H1 (cell line): ENCODE measurements around the gene COL21A1. TPM values are rescaled to one million over a fixed set of nuclear protein-coding genes. Genes with fewer than 3 reads are reported as not detected.

Experiments used
- CTCF ChIA-PET: fragments of 300-600 bp; sonication (Branson Sonifier 250); formaldehyde crosslinking; loops from one replicate; lab custom pipeline; 2021; ENCODE audit not compliant: partially characterized antibody; lab: Charles Lee
- POLR2A ChIA-PET: fragments of 300-600 bp; sonication (Branson Sonifier 250); formaldehyde crosslinking; loops from one replicate; lab custom pipeline; 2021; ENCODE audit warnings: inconsistent platforms; ENCODE audit not compliant: partially characterized antibody; lab: Charles Lee
- DNase-seq, 2 experiments: peaks; one replicate each; pipeline versions ENCODE4 v3.0.0 to v3.0.0-alpha.2; 2010 to 2022; ENCODE audit warnings: low spot score in 2 of 2, low read depth in 1 of 2, mixed read lengths in 1 of 2
- FAIRE-seq: peaks from 2 replicates; lab custom pipeline; 2011; peaks lifted over from hg19 to GRCh38; lab: Jason Lieb, UNC
- H2AFZ ChIP-seq: 2 replicates; pipeline ENCODE4 v1.8.1; 2012; ENCODE audit warnings: low read length, inconsistent platforms
- H2AK5ac ChIP-seq: 2 replicates; pipeline ENCODE4 v1.6.1; 2013; ENCODE audit warnings: low read depth, low read length
- H2BK120ac ChIP-seq: replicated peaks from 2 replicates; pipeline ENCODE3; 2013; ENCODE audit warnings: low read depth, low read length, inconsistent platforms
- H2BK12ac ChIP-seq: 2 replicates; pipeline ENCODE4 v1.6.1; 2013; ENCODE audit warnings: low read depth, low read length
- H2BK15ac ChIP-seq: 2 replicates; pipeline ENCODE4 v1.6.1; 2013; ENCODE audit warnings: low read length
- H2BK20ac ChIP-seq: 2 replicates; pipeline ENCODE4 v1.6.1; 2013; ENCODE audit warnings: low read length
- H2BK5ac ChIP-seq: 2 replicates; pipeline ENCODE4 v1.6.1; 2013; ENCODE audit warnings: low read depth, low read length
- H3K14ac ChIP-seq: 2 replicates; pipeline ENCODE4 v1.6.1; 2013; ENCODE audit warnings: inconsistent platforms; ENCODE audit not compliant: insufficient read length
- H3K18ac ChIP-seq: 2 replicates; pipeline ENCODE4 v1.6.1; 2013; ENCODE audit warnings: low read length; ENCODE audit errors: extremely low read depth
- H3K23ac ChIP-seq: 2 replicates; pipeline ENCODE4 v1.6.1; 2013; ENCODE audit warnings: inconsistent platforms; ENCODE audit not compliant: insufficient read length
- H3K23me2 ChIP-seq: 2 replicates; pipeline ENCODE4 v1.6.1; 2013; ENCODE audit warnings: low read depth, low read length
- H3K27ac ChIP-seq: 2 replicates; pipeline ENCODE4 v1.6.1; 2011; ENCODE audit warnings: low read depth, low read length, inconsistent platforms
- H3K27me3 ChIP-seq, 4 experiments: replicated peaks in 1 of 4; 1 replicate in 1 of 4; 2 replicates in 3 of 4; pipeline versions ENCODE4 v1.6.1 to v1.8.1; 2011 to 2013; ENCODE audit warnings: low read length in 3 of 4, mild to moderate bottlenecking in 3 of 4, inconsistent platforms in 2 of 4, mixed read lengths in 2 of 4, moderate library complexity in 1 of 4; ENCODE audit not compliant: control insufficient read depth in 3 of 4, insufficient read depth in 3 of 4; ENCODE audit errors: extremely low read depth in 1 of 4
- H3K36me3 ChIP-seq, 4 experiments: 2 replicates each; pipeline versions ENCODE4 v1.6.1 to v1.8.1; 2011 to 2013; ENCODE audit warnings: mild to moderate bottlenecking in 4 of 4, low read length in 3 of 4, moderate library complexity in 2 of 4, control low read depth in 1 of 4, inconsistent platforms in 1 of 4; ENCODE audit not compliant: insufficient read depth in 4 of 4, control insufficient read depth in 2 of 4
- H3K4ac ChIP-seq: replicated peaks from 2 replicates; pipeline ENCODE3; 2013; ENCODE audit warnings: low read length, low read depth, mixed read lengths, inconsistent platforms; ENCODE audit not compliant: insufficient read length
- H3K4me1 ChIP-seq, 4 experiments: replicated peaks in 1 of 4; 1 replicate in 1 of 4; 2 replicates in 3 of 4; pipeline versions ENCODE4 v1.6.1 to v1.8.1; 2011 to 2013; ENCODE audit warnings: low read length in 3 of 4, inconsistent platforms in 2 of 4, mixed read lengths in 1 of 4; ENCODE audit not compliant: insufficient read depth in 4 of 4, control insufficient read depth in 3 of 4
- H3K4me2 ChIP-seq, 2 experiments: 2 replicates each; pipeline versions ENCODE4 v1.6.1 to v1.8.1; 2011 to 2013; ENCODE audit warnings: low read depth in 2 of 2, low read length in 2 of 2, control low read depth in 1 of 2, inconsistent platforms in 1 of 2, mild to moderate bottlenecking in 1 of 2; ENCODE audit not compliant: insufficient read depth in 1 of 2
- H3K4me3 ChIP-seq, 4 experiments: fragments of 200-600, 300-600 bp in 1 of 4; sonication (generic), shearing (Covaris generic), sonication (Bioruptor Twin) in 1 of 4; 2 replicates each; pipeline versions ENCODE4 v1.5.1 to v1.8.1; 2011 to 2016; ENCODE audit warnings: low read length in 4 of 4, low read depth in 3 of 4, control low read depth in 2 of 4, inconsistent platforms in 2 of 4, mild to moderate bottlenecking in 2 of 4, mixed read lengths in 1 of 4, moderate library complexity in 1 of 4; ENCODE audit not compliant: insufficient read depth in 2 of 4; ENCODE audit errors: extremely low read depth in 1 of 4
- H3K56ac ChIP-seq: replicated peaks from 2 replicates; pipeline ENCODE3; 2013; ENCODE audit warnings: low read depth, mild to moderate bottlenecking, mixed read lengths, low read length, inconsistent platforms; ENCODE audit not compliant: insufficient read length
- H3K79me1 ChIP-seq: 2 replicates; pipeline ENCODE4 v1.6.1; 2013; ENCODE audit warnings: low read depth, low read length, control low read depth
- H3K79me2 ChIP-seq, 2 experiments: 2 replicates each; pipeline versions ENCODE4 v1.6.1 to v1.8.1; 2012 to 2013; ENCODE audit warnings: low read length in 2 of 2, mild to moderate bottlenecking in 2 of 2, inconsistent platforms in 1 of 2; ENCODE audit not compliant: insufficient read depth in 2 of 2, control insufficient read depth in 1 of 2
- H3K9ac ChIP-seq, 4 experiments: replicated peaks in 1 of 4; 1 replicate in 1 of 4; 2 replicates in 3 of 4; pipeline versions ENCODE4 v1.6.1 to v1.8.1; 2011 to 2013; ENCODE audit warnings: low read depth in 3 of 4, low read length in 3 of 4, control low read depth in 2 of 4, mild to moderate bottlenecking in 2 of 4, moderate library complexity in 2 of 4, inconsistent platforms in 1 of 4; ENCODE audit errors: extremely low read depth in 1 of 4
- H3K9me3 ChIP-seq, 2 experiments: 2 replicates each; pipeline versions ENCODE4 v1.6.1 to v1.8.1; 2012 to 2013; ENCODE audit warnings: mild to moderate bottlenecking in 2 of 2, moderate library complexity in 2 of 2, control low read depth in 1 of 2, inconsistent platforms in 1 of 2, low read depth in 1 of 2, low read length in 1 of 2, mixed read lengths in 1 of 2; ENCODE audit not compliant: insufficient read depth in 2 of 2
- H4K20me1 ChIP-seq, 2 experiments: replicated peaks in 1 of 2; 2 replicates each; pipeline versions ENCODE3 to v1.8.1; 2011 to 2013; ENCODE audit warnings: inconsistent platforms in 2 of 2, low read length in 2 of 2, mild to moderate bottlenecking in 1 of 2; ENCODE audit not compliant: insufficient read depth in 2 of 2, control insufficient read depth in 1 of 2
- H4K5ac ChIP-seq: 2 replicates; pipeline ENCODE4 v1.6.1; 2013; ENCODE audit warnings: low read length, low read depth, mixed read lengths, inconsistent platforms; ENCODE audit not compliant: insufficient read length
- H4K8ac ChIP-seq: 2 replicates; pipeline ENCODE4 v1.8.0; 2013; ENCODE audit warnings: mild to moderate bottlenecking, moderate library complexity, low read length, inconsistent platforms; ENCODE audit not compliant: insufficient read depth; ENCODE audit errors: extremely low read depth
- H4K91ac ChIP-seq: replicated peaks from 2 replicates; pipeline ENCODE3; 2013; ENCODE audit warnings: low read length, mixed read lengths, inconsistent platforms; ENCODE audit not compliant: insufficient read length
- BCL11A ChIP-seq, 2 experiments: IDR thresholded peaks; one replicate each; pipeline ENCODE4 v1.6.1; 2011; ENCODE audit warnings: low read depth in 2 of 2, low read length in 2 of 2, mild to moderate bottlenecking in 2 of 2
- CTBP2 ChIP-seq: IDR thresholded peaks from 2 replicates; pipeline ENCODE4 v1.7.0; 2011; ENCODE audit warnings: borderline replicate concordance, mild to moderate bottlenecking, moderate library complexity, mixed read lengths, low read length; ENCODE audit not compliant: insufficient read depth, insufficient read length
- EZH2 ChIP-seq: fragments of 200-600 bp; sonication (generic); IDR thresholded peaks from 2 replicates; pipeline ENCODE4 v1.7.1; 2012; ENCODE audit warnings: low read depth, mild to moderate bottlenecking, moderate library complexity, low read length, inconsistent platforms; ENCODE audit not compliant: severe bottlenecking
- HDAC2 ChIP-seq, 2 experiments: fragments of 300-600 bp in 1 of 2; sonication (generic) in 1 of 2; IDR thresholded peaks; 2 replicates each; pipeline ENCODE4 v1.6.1; 2011 to 2012; ENCODE audit warnings: low read depth in 2 of 2, low read length in 2 of 2, mild to moderate bottlenecking in 2 of 2, moderate library complexity in 2 of 2, borderline replicate concordance in 1 of 2, inconsistent platforms in 1 of 2
- KDM1A ChIP-seq: fragments of 200-600, 300-600 bp; sonication (generic); IDR thresholded peaks from 2 replicates; pipeline ENCODE4 v1.7.1; 2016; ENCODE audit warnings: mild to moderate bottlenecking, low read length, borderline replicate concordance
- KDM4A ChIP-seq: IDR thresholded peaks from one replicate; pipeline ENCODE4 v1.7.1; 2012; ENCODE audit warnings: low read depth, mild to moderate bottlenecking, moderate library complexity, low read length, inconsistent platforms; ENCODE audit not compliant: severe bottlenecking
- RXRA ChIP-seq: IDR thresholded peaks from 2 replicates; pipeline ENCODE4 v1.6.1; 2011; ENCODE audit warnings: low read depth, mild to moderate bottlenecking, low read length, moderate library complexity; ENCODE audit not compliant: insufficient read depth
- SP1 ChIP-seq: IDR thresholded peaks from 2 replicates; pipeline ENCODE4 v1.6.1; 2011; ENCODE audit warnings: low read depth, low read length
- SUZ12 ChIP-seq: fragments of 200-600 bp; sonication (generic); IDR thresholded peaks from 2 replicates; pipeline ENCODE4 v1.6.1; 2012; ENCODE audit warnings: mild to moderate bottlenecking, inconsistent platforms, low read length, moderate library complexity, mixed read lengths
- TAF7 ChIP-seq: optimal IDR thresholded peaks from 2 replicates; pipeline ENCODE3; 2011; ENCODE audit warnings: low read depth, mild to moderate bottlenecking, inconsistent platforms, low read length, moderate library complexity, borderline replicate concordance
- TCF12 ChIP-seq: IDR thresholded peaks from 2 replicates; pipeline ENCODE4 v1.6.1; 2011; ENCODE audit warnings: low read depth, mild to moderate bottlenecking, low read length
- WGBS, 2 experiments: shearing (Covaris generic) in 1 of 2; methylation state at CpG; one replicate each; pipeline versions ENCODE4 v1.1.6 to v1.1.7; 2013 to 2015; ENCODE audit warnings: low lambda C conversion rate in 2 of 2, mixed read lengths in 2 of 2, inconsistent platforms in 1 of 2, low coverage in 1 of 2, missing lambda C conversion rate in 1 of 2; ENCODE audit not compliant: insufficient replicate concordance in 2 of 2, insufficient coverage in 1 of 2, insufficient read length in 1 of 2; ENCODE audit errors: extremely low coverage in 1 of 2, missing lambda C conversion rate in 1 of 2; 5-methylcytosine and 5-hydroxymethylcytosine counted together
- polyA plus RNA-seq, 7 experiments: library from polyadenylated mRNA; depleted of rRNA in 3 of 7; stranded (reverse) in 5 of 7; unstranded in 2 of 7; fragments of >200 nt in 5 of 7; fragments of 200-250 nt in 2 of 7; gene quantifications; 1 replicate in 5 of 7; 2 replicates in 1 of 7; 4 replicates in 1 of 7; pipeline versions ENCODE4 v1.2.1 to v1.2.3, GENCODE V29; 2011 to 2013; ENCODE audit warnings: missing spikeins in 2 of 7, mixed read lengths in 2 of 7
- total RNA-seq: library from RNA; stranded (reverse); fragmentation: NEBNext Ultra II Directional; extraction: Animal tissue kit (Norgen Biotek cat#: 25700); gene quantifications from 2 replicates; pipeline ENCODE4 v1.2.1, GENCODE V29; 2021

Gene COL21A1
- total and polyA plus RNA-seq, 2 of the 8 experiments (the other 6 are each of a cell fraction or from before 2014, with no cell fraction given): 1.6 to 3.4 TPM

DNA sequence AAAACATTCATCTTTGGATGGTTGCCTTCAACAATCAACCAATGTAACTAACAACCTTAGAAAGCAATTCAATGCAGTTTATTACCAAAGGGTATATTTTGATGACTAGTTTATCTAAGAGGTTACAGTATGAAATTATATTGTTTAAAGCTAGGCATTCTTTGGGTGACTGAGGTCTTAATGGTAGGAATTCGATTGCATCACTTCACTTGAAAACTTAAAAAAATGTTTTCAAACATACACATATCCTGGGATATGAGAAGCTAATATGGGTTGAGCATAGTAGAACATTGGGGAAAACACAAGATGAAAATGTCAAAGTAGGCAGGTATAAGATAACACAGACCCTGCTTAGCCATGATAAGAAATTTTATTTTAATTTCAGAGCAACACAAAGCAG lies 227.4 kb downstream of the COL21A1 start:
- FAIRE-seq: no peak
- H3K14ac ChIP-seq: no peak overlapping the region
- POLR2A ChIA-PET: no interaction called here
- H4K20me1 ChIP-seq: no peaks in the 10 kb centered on the region
- H2AFZ ChIP-seq: no peak overlapping the region
- H4K5ac ChIP-seq: no peak overlapping the region
- no peaks in the 10 kb centered on the region for H3K23me2 ChIP-seq
- no peak overlapping the region for H4K91ac ChIP-seq
- no peak overlapping the region for H3K56ac ChIP-seq
- H2AK5ac ChIP-seq: no peak overlapping the region
- H3K27ac ChIP-seq: no peak overlapping the region
- H2BK120ac ChIP-seq: no peak overlapping the region
- CTCF ChIA-PET: interaction anchor here (0.7 to 1.4 kb wide), 2 partner anchors 272 to 276 kb away, joined by 3 to 4 read pairs; no protein-coding TSS in a partner anchor
- no peak overlapping the region for H3K4ac ChIP-seq
- H2BK20ac ChIP-seq: no peak overlapping the region
- no peaks in the 10 kb centered on the region for H3K79me2 ChIP-seq
- no peak overlapping the region for H3K18ac ChIP-seq
- no peaks in the 10 kb centered on the region for H3K9me3 ChIP-seq
- no peak overlapping the region for H3K4me2 ChIP-seq
- H3K4me3 ChIP-seq: no peak overlapping the region
- no peak overlapping the region for H2BK12ac ChIP-seq
- H3K79me1 ChIP-seq: no peaks in the 10 kb centered on the region
- no peak overlapping the region for H2BK15ac ChIP-seq
- WGBS, 2 experiments: 95% methylated on average over 1 of the region's 1 CpG; no CpG with 5 or more reads in 1 of the 2 experiments
- H4K8ac ChIP-seq: no peak overlapping the region
- no peaks in the 10 kb centered on the region for H3K36me3 ChIP-seq
- H3K27me3 ChIP-seq: no peaks in the 10 kb centered on the region
- no peak overlapping the region for H3K9ac ChIP-seq
- no peak for DNase-seq
- H2BK5ac ChIP-seq: no peak overlapping the region
- no peaks in the 10 kb centered on the region for H3K4me1 ChIP-seq
- no peak overlapping the region for H3K23ac ChIP-seq
- TF ChIP-seq TAF7: no peak
- TF ChIP-seq SP1: no peak
- TF ChIP-seq BCL11A (IDR thresholded peaks at IDR 0.05; ENCODE audit: low read depth in 2 of 2, low read length in 2 of 2): no peak
- no peak for TF ChIP-seq KDM1A
- no peak for TF ChIP-seq RXRA
- no peak for TF ChIP-seq KDM4A
- no peak for TF ChIP-seq TCF12
- no peak for TF ChIP-seq SUZ12
- no peak for TF ChIP-seq HDAC2 (IDR thresholded peaks at IDR 0.05; ENCODE audit: borderline replicate concordance in 1 of 2, low read depth in 2 of 2, low read length in 2 of 2)
- no peak for TF ChIP-seq EZH2
- no peak for TF ChIP-seq CTBP2
